Colonic mucosa (tissue), 4 donors: Measurements from ENCODE around the gene AGMAT. TPM values are rescaled to one million over a fixed set of nuclear protein-coding genes. Genes with fewer than 3 reads are reported as not detected.

Experiments used
- DNase-seq: peaks from one replicate; pipeline ENCODE4 v3.0.0-alpha.2; 2020
- H3K27ac ChIP-seq: fragments of 200-600 bp; one replicate; pipeline ENCODE4 v1.8.0; 2021
- H3K27me3 ChIP-seq: fragments of 200-600 bp; one replicate; pipeline ENCODE4 v1.8.0; 2021
- H3K36me3 ChIP-seq: fragments of 200-600 bp; one replicate; pipeline ENCODE4 v1.8.0; 2021
- H3K4me1 ChIP-seq: fragments of 200-600 bp; one replicate; pipeline ENCODE4 v1.8.0; 2021; ENCODE audit warnings: mild to moderate bottlenecking
- H3K4me3 ChIP-seq: fragments of 200-600 bp; one replicate; pipeline ENCODE4 v1.8.0; 2021
- H3K9ac ChIP-seq, 2 donors: one replicate each; pipeline ENCODE4 v1.7.0; 2013; ENCODE audit warnings: control low read depth in 2 of 2, low read depth in 2 of 2, low read length in 2 of 2
- H3K9me3 ChIP-seq: fragments of 200-600 bp; one replicate; pipeline ENCODE4 v1.8.0; 2021
- intact Hi-C: fragments of 100-400 bp; cut with DNase I; formaldehyde crosslinking; loops from one replicate; pipeline ENCODE4 v1.14.1; 2022
- total RNA-seq, 2 donors: library from RNA; stranded (reverse); fragmentation: NEBNext Ultra II Directional in 1 of 2; extraction: Animal tissue kit (Norgen Biotek cat#: 25700) in 1 of 2; gene quantifications; one replicate each; pipeline ENCODE4 v1.2.1, GENCODE V29; 2021
- TF ChIP-seq, protein P1 (sequence below): fragments of 200-600 bp; IDR thresholded peaks from one replicate; pipeline ENCODE4 v1.8.0; 2022; ENCODE audit warnings: antibody characterized with exemption, mild to moderate bottlenecking
- donor health status: healthy.
- donor health status: DM: no; HTN: no; CAD: no.
- donor health status: DM: no; HTN: no; CAD: no.

The AGMAT gene
- total RNA-seq, 2 donors from 2014 or later: 21.6 to 54.2 TPM

DNA sequence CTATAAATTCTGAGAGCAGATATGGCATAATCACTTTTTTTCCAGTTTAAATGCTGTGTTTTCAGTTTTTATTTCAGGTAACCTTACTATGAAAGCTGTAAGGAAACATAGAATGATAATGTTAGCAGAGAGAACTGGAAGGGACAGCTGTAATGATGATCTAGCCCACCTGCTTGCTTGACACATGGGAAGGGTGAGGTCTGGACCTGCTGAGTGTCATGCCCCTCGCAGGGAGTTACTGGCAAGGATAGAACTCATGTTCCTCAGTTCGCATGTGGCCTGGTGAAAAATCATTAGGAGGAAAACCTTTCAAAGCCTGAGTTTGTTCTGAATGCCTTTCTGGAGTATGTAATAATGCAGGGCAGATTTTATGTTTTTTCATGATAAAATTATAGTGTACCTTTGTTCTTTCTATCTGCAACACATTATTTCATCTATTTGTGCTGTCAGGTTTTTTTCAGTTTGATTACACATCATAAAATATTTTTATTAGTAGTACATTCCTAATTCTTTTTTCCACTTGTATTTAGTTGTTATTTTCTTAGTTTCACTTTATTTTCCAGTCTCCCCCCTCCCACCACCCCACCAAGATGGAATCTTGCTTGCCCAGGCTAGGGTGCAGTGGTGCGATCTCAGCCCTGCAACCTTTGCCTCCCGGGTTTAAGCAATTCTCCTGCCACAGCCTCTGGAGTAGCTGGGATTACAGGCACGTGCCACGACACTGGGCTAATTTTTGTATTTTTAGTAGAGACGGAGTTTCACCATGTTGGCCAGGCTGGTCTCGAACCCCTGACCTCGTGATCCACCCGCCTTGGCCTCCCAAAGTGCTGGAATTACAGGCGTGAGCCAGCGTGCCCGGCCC, 40.4 kb upstream of the AGMAT start:
- H3K9me3 ChIP-seq: no peaks in the 10 kb centered on the region
- intact Hi-C loops: loop anchor here (5.0 to 10.0 kb wide), 2 partner anchors 38 to 100 kb away; partner anchors contain the start of gene AGMAT
- H3K4me3 ChIP-seq: no peak overlapping the region
- H3K27ac ChIP-seq: no peak overlapping the region
- no peak for DNase-seq
- no peak overlapping the region for H3K9ac ChIP-seq
- no peaks in the 10 kb centered on the region for H3K27me3 ChIP-seq
- peaks cover 17% of the 10 kb centered on the region for H3K4me1 ChIP-seq
- H3K36me3 ChIP-seq: peaks cover 3% of the 10 kb centered on the region
- TF ChIP-seq, protein P1, sequence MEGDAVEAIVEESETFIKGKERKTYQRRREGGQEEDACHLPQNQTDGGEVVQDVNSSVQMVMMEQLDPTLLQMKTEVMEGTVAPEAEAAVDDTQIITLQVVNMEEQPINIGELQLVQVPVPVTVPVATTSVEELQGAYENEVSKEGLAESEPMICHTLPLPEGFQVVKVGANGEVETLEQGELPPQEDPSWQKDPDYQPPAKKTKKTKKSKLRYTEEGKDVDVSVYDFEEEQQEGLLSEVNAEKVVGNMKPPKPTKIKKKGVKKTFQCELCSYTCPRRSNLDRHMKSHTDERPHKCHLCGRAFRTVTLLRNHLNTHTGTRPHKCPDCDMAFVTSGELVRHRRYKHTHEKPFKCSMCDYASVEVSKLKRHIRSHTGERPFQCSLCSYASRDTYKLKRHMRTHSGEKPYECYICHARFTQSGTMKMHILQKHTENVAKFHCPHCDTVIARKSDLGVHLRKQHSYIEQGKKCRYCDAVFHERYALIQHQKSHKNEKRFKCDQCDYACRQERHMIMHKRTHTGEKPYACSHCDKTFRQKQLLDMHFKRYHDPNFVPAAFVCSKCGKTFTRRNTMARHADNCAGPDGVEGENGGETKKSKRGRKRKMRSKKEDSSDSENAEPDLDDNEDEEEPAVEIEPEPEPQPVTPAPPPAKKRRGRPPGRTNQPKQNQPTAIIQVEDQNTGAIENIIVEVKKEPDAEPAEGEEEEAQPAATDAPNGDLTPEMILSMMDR: no peak

DNA sequence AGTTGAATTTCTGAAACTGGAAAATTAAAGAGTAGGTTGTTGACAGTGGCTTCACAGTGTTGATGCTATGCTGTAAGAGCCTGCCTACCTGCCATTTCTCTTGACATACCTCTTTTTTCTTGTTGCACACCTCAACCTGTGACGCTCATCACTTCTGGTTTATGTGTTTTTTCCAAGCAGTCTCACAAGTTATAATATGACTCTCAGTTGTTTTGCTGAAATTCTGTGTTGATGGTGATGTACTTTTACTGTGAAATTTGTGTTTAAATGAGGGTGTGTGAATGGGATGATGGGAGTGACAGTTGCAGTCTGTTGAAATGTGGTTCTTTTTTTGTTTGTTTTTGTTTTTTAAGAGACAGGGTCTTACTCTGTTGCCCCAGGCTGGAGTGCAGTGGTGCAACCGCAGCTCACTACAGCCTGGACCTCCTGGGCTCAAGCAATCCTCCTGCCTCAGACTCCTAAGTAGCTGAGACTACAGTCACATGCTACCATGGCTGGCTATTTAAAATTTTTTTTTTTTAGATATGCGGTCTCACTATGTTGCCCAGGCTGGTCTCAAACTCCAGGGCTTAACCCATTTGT, 39.4 kb upstream of the AGMAT start:
- H3K9ac ChIP-seq: no peak overlapping the region
- H3K4me1 ChIP-seq: peaks cover 25% of the 10 kb centered on the region
- no peaks in the 10 kb centered on the region for H3K9me3 ChIP-seq
- H3K27ac ChIP-seq: no peak overlapping the region
- H3K4me3 ChIP-seq: no peak overlapping the region
- TF ChIP-seq, protein P1: no peak
- DNase-seq: no peak
- H3K27me3 ChIP-seq: no peaks in the 10 kb centered on the region
- intact Hi-C loops: loop anchor here (10.0 kb wide), 1 partner anchor 101 kb away; no protein-coding TSS in a partner anchor
- H3K36me3 ChIP-seq: peaks cover 3% of the 10 kb centered on the region

DNA sequence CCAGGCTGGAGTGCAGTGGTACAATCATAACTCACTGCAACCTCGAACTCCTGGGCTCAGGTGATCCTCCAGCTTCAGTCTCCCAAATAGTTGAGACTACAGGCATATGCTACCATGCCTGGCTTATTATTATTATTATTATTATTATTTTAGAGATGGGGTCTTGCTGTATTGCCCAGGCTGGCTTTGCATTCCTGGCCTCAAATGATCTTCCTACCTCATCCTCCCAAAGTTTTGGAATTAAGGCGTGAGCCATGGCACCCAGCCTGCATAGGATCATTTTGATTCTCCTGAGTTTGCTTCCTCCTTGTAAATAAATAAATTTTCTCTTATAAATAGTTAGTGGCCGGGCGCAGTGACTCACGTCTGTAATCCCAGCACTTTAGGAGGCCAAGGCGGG, 38.6 kb upstream of the AGMAT start:
- Histone ChIP-seq H3K36me3 (peaks cover 3% of the 10 kb centered on the region), H3K9ac (no peak overlapping the region), H3K9me3 (no peaks in the 10 kb centered on the region), H3K4me3 (no peak overlapping the region), H3K27ac (no peak overlapping the region), H3K4me1 (peaks cover 29% of the 10 kb centered on the region), H3K27me3 (no peaks in the 10 kb centered on the region)
- intact Hi-C loops: loop anchor here (10.0 kb wide), 1 partner anchor 101 kb away; no protein-coding TSS in a partner anchor
- no peak for DNase-seq
- TF ChIP-seq, protein P1: no peak

DNA sequence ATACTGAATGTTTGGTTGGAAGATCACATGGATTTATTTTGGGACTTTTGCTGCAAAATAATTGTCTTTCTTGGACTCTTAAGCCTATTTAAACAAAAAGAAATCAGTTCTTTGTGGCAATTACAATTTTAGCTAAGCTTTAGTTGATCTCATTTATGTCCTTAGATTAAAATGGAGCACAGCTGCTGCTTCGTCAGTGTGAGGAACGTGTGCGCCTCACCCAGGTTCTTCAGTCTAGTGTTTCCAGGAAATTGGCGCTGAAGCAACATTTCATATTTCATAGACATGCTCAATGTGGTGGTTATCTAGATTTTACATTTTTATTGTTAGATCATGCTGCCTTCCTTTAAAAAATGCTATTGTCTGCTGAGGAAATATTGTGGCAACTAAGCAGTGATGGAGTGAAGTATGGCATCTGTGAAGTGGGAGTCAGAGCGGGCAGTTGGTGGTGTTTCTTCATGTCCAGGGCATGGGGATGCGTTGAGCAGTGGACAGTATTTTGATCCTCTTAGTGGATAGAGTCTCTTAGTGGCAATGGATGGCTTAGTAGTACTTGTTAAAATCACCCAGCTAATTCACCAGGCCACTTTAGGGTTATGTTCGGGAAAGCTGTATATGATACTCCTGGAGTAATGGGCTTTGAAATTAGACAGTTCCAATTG, 38.0 kb upstream of the AGMAT start:
- TF ChIP-seq, protein P1: no peak
- peaks cover 3% of the 10 kb centered on the region for H3K36me3 ChIP-seq
- no peak overlapping the region for H3K27ac ChIP-seq
- H3K4me1 ChIP-seq: peaks cover 29% of the 10 kb centered on the region
- no peaks in the 10 kb centered on the region for H3K9me3 ChIP-seq
- no peak for DNase-seq
- H3K4me3 ChIP-seq: no peak overlapping the region
- intact Hi-C loops: loop anchor here (10.0 kb wide), 1 partner anchor 102 kb away; no protein-coding TSS in a partner anchor
- no peak overlapping the region for H3K9ac ChIP-seq
- H3K27me3 ChIP-seq: no peaks in the 10 kb centered on the region

DNA sequence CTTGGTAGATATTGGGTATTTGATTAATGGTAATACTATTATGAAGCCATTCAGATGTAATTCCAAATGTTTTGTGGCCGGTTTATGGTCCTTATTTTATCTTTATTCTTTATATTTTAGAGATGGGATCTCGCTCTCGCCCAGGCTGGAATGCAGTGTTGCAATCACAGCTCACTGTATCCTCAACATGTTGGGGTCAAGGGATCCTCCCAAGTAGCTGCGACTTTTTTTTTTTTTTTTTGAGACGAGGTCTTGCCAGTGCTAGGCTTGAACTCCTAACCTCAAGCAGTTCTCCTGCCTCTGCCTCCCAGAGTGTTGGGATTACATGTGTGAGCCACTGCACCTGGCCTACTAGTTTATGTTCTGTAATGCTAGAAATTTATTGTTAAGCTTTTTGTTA, 37.1 kb upstream of the AGMAT start:
- no peak overlapping the region for H3K4me3 ChIP-seq
- no peak for DNase-seq
- H3K9me3 ChIP-seq: no peaks in the 10 kb centered on the region
- intact Hi-C loops: loop anchor here (10.0 kb wide), 1 partner anchor 103 kb away; no protein-coding TSS in a partner anchor
- H3K27ac ChIP-seq: no peak overlapping the region
- TF ChIP-seq, protein P1: no peak
- H3K36me3 ChIP-seq: no peaks in the 10 kb centered on the region
- H3K27me3 ChIP-seq: no peaks in the 10 kb centered on the region
- H3K4me1 ChIP-seq: peaks cover 29% of the 10 kb centered on the region
- no peak overlapping the region for H3K9ac ChIP-seq
